Right cardiac atrium (tissue), 5 donors: ENCODE results near the gene CAMK4. TPM values are rescaled to one million over a fixed set of nuclear protein-coding genes. Genes with fewer than 3 reads are reported as not detected.

Source experiments
- ATAC-seq, 2 donors: fragments of 200-7000 bp; cut with Tn5 transposase; one replicate each; pipeline versions ENCODE4 v1.8.0 to v1.9.1; 2020; ENCODE audit warnings: moderate library complexity in 2 of 2, mild to moderate bottlenecking in 1 of 2
- DNase-seq, 3 donors: peaks; one replicate each; pipeline ENCODE4 v3.0.0-alpha.2; 2020
- H3K27ac ChIP-seq: one replicate; pipeline ENCODE4 v1.5.1; 2013; ENCODE audit warnings: mild to moderate bottlenecking, low read length, control low read depth, moderate library complexity
- H3K27me3 ChIP-seq: one replicate; pipeline ENCODE4 v1.6.1; 2013; ENCODE audit not compliant: control insufficient read depth, insufficient read depth
- H3K4me1 ChIP-seq: one replicate; pipeline ENCODE4 v1.6.1; 2013; ENCODE audit warnings: low read length; ENCODE audit not compliant: control insufficient read depth, insufficient read depth
- H3K4me3 ChIP-seq: one replicate; pipeline ENCODE4 v1.5.1; 2013; ENCODE audit warnings: low read length, control low read depth
- H3K9me3 ChIP-seq: one replicate; pipeline ENCODE4 v1.6.1; 2013; ENCODE audit warnings: low read length; ENCODE audit not compliant: control insufficient read depth
- WGBS: extraction: QIAGEN DNeasy Blood & Tissue Kit; methylation state at CpG from one replicate; pipeline ENCODE4 v1.1.7; 2013; 5-methylcytosine and 5-hydroxymethylcytosine counted together
- intact Hi-C, 4 donors: fragments of 100-400 bp; cut with DNase I; formaldehyde crosslinking; loops; one replicate each; pipeline versions ENCODE4 v1.11.0 to v1.14.0; 2022 to 2023
- long read RNA-seq, 4 donors: library from polyadenylated mRNA; unstranded; transcript quantifications; one replicate each; pipeline ENCODE4 v2.0.0, GENCODE V29; 2020 to 2021
- polyA plus RNA-seq: library from polyadenylated mRNA; stranded (reverse); fragments of 200-250 nt; gene quantifications from one replicate; pipeline ENCODE4 v1.2.3, GENCODE V29; 2013
- total RNA-seq, 4 donors: library from RNA; stranded (reverse); fragmentation: NEBNext Ultra II Directional; extraction: Animal tissue kit (Norgen Biotek cat#: 25700); gene quantifications; one replicate each; pipeline ENCODE4 v1.2.1, GENCODE V29; 2021
- donor health status: healthy with polysubstance abuse.
- donor health status: DM: no; HTN: yes; CAD: no.
- donor health status: DM: no; HTN: no; CAD: no.
- donor health status: DM: no; HTN: yes; CAD: no; lungs with severe emphysema.
- donor health status: DM: yes; HTN: yes; CAD: no.

CAMK4 gene
- total RNA-seq (under 1 TPM in 3 of 4 donors, not detected in 1; 0.56 to 0.66 (median 0.65) TPM), polyA plus RNA-seq (0.25 TPM)
- long read RNA-seq, donor 1, result 0 reads
- long read RNA-seq, donor 2, result 0 reads
- long read RNA-seq, donor 3, result 0 reads
- long read RNA-seq, donor 4, result 0 reads

DNA sequence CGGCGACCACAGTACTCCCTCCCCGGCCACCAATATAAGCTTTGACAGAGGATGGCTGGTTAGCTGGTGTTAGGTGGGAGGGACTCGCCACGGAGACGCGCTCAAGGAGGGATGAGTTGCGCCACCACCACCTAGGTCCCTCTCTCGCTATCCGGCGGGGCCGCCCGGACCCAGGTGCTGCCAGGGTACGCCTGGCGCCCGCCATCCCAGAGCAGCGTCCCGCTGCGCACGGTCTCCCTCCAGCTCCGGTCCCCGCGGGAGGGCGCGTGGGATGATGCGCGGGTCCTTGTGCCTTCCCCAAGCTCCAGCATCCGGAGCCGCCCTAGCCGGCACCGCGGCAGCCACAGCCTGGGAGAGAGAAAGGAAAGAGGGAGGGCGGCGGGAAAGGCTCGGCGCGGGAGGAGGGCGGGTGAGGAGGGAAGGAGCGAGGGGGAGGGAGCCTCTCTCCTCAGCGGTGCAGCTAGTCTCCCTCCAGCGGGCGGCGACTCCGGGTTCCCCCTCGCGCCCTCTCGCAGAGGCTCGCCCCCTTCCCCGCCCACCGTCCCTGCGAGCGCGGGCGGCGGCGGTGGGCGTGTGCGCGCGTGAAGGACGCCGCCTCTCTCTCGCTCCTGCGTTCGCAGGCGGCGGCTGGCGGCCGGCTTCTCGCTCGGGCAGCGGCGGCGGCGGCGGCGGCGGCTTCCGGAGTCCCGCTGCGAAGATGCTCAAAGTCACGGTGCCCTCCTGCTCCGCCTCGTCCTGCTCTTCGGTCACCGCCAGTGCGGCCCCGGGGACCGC is at the start of gene CAMK4:
Gene CAMK4 (plus strand): TSS at position 598 of the 774 bp plus-strand sequence. CDS start 100 bp downstream, at position 698.
- DNase-seq, result peak; percentile 54 to 85 (median 83)
- intact Hi-C loops, result no loop called here
- H3K27me3 ChIP-seq, result no peaks in the 10 kb centered on the region
- whole genome bisulfite sequencing, result under 1% methylated on average over 88 of the region's 89 CpGs
- no peaks in the 10 kb centered on the region for H3K9me3 ChIP-seq
- ATAC-seq, result peak; percentile 91 to 95
- peak within 1 kb of the TSS; percentile 33 for H3K4me3 ChIP-seq
- no peaks in the 10 kb centered on the region for H3K4me1 ChIP-seq
- H3K27ac ChIP-seq, result no peak within 1 kb of the TSS

DNA sequence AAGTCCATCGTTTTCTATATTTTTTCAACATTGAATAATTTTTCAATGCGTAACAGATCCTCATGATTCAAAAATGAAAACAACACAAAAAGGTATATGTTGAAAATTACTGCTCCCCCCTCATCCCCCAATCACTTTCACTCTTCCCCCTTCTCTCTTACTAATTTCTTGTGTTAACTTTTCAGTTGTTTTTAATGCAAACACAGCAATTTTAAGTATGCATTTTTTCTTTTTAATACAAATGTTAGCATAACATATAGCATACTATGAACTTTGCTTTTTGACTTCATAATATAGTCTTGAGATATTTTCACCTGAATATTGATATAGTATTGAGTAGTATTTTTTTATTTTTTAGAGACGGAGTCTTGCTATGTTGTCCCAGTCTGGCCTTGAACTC is 41.1 kb upstream of the CAMK4 start:
- no peak for DNase-seq
- ATAC-seq, result no peak
- Histone ChIP-seq H3K27me3 (no peaks in the 10 kb centered on the region), H3K4me1 (no peaks in the 10 kb centered on the region), H3K4me3 (no peak overlapping the region), H3K9me3 (no peaks in the 10 kb centered on the region), H3K27ac (no peak overlapping the region)
- WGBS, result 90% methylated on average over 3 of the region's 3 CpGs
- intact Hi-C loops, result no loop called here

DNA sequence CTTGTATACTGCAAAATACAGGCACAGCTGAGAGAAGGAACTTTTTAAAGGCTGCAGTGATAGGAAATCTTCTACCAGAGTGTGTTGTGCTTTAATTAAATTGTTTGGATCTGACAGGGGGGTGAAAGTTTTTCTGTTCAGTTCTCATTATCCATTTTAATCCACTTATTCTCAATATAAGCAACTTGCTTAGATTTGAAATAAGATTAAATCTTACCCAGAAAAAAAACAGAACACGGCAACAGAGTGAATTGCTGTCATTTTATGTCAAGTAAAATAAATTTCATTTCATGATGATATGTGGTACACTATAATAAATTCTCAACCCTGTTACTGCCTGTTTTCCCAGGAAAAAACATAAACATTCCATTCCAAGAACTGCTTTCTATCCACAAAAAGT is 37.1 kb upstream of the CAMK4 start:
- Histone ChIP-seq H3K4me1 (no peaks in the 10 kb centered on the region), H3K9me3 (no peaks in the 10 kb centered on the region), H3K27ac (no peak overlapping the region), H3K4me3 (no peak overlapping the region), H3K27me3 (no peaks in the 10 kb centered on the region)
- DNase-seq (no peak), ATAC-seq (no peak)
- intact Hi-C loops, result no loop called here
- WGBS, result 78% methylated on average over 1 of the region's 1 CpG

DNA sequence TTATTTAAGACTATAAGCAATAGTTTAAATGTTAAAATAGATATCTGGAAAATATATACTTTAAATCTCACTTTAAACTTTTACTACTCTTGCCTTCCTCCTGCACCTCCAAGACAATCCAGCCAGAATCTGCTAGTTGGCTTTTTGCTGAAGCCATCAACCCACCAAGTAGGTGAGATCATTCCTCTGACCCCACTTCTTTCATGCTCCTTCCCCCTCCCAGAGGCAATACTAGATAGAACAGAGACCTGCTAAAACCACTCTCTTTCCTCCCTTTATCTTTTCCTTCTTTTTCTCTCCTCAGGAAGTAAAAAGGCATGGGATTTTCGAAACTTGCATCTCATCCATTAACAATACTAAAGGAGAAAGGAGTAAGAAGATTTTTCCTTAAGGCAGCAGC is 30.1 kb upstream of the CAMK4 start:
- Histone ChIP-seq H3K9me3 (no peaks in the 10 kb centered on the region), H3K27me3 (no peaks in the 10 kb centered on the region), H3K27ac (no peak overlapping the region), H3K4me1 (no peaks in the 10 kb centered on the region), H3K4me3 (no peak overlapping the region)
- intact Hi-C loops, result no loop called here
- no peak for ATAC-seq
- no peak for DNase-seq
- WGBS, result 61% methylated on average over 1 of the region's 1 CpG

DNA sequence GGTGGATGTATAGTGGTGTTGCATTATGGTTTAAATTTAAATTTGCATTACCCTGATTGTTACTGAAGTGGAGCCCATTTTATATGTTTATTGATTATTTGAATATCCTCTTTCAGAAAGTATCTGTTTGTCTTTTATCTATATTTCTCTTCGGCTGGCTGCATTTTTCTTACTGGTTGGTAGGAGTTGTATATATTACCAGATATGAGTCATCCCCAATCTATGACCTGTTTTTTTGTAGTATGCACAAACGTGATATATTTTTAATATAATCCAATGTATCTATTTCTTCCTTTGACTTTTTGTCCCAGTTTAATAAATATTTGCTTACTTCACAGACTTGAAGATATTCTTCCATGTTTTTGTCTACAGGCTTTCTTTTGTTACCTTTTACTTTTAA is 29.3 kb upstream of the CAMK4 start:
- no peaks in the 10 kb centered on the region for H3K27me3 ChIP-seq
- intact Hi-C loops, result no loop called here
- H3K4me1 ChIP-seq, result no peaks in the 10 kb centered on the region
- ATAC-seq (no peak), DNase-seq (no peak)
- H3K4me3 ChIP-seq, result no peak overlapping the region
- no peak overlapping the region for H3K27ac ChIP-seq
- no peaks in the 10 kb centered on the region for H3K9me3 ChIP-seq
- WGBS, result 75% methylated on average over 2 of the region's 2 CpGs

DNA sequence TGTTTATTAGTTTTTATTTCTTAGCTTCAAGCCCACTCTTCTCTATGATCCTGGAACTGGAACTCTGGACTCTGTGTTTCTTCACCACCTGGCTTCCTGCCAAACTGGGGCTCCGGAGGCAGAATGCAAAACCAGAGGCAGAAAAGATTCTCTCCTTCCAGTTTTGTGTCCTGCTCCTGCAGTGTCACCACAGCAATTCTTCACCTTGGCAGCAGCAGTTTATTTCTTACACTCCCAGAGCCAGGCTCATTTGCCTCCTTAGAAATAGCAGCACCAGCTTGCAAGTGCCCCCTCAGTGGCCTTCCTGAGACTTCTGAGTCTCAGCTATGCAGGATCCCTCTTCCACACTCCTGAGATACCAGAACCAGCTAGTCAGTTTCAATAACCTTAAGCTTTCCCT is 26.7 kb upstream of the CAMK4 start:
- no peaks in the 10 kb centered on the region for H3K27me3 ChIP-seq
- H3K4me1 ChIP-seq, result no peaks in the 10 kb centered on the region
- no peaks in the 10 kb centered on the region for H3K9me3 ChIP-seq
- no peak overlapping the region for H3K4me3 ChIP-seq
- ATAC-seq (no peak), DNase-seq (peak in 2 of 3 donors; percentile 21 to 58)
- no peak overlapping the region for H3K27ac ChIP-seq
- intact Hi-C loops, result no loop called here
- WGBS, result 7% methylated on average over 1 of the region's 1 CpG

DNA sequence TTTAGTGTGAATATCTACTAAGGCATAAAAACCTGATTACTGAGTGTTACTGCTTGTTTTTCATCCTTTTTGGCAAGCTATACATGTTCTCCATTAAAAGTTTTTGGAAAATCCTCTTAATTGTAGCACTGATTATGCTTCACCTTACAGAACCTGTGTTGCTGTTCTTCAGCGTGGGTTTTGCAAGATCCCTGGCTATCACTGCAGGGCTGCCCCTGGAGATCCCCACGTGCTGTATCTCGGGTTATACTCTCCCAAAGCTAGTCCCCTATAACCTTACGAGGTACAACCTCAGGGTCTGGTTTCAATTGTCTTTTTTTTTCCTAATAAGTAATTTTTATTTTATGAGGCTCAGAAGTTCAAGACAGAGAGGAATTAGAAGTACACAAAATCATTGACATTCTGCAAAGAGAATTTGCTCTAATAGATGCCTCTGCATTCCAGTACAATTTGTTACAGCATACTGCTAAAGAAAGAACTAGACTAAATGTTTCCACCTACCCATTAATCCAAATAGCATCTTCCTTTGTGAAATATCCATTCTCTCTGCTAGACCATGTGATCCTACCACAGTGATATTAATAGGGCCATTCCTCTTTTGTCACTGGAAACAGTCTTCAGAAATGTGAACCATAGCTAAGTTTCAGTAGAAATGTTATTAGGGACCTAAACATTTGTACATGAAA is 25.8 kb upstream of the CAMK4 start:
- no peaks in the 10 kb centered on the region for H3K9me3 ChIP-seq
- no peak overlapping the region for H3K4me3 ChIP-seq
- no peaks in the 10 kb centered on the region for H3K27me3 ChIP-seq
- no peaks in the 10 kb centered on the region for H3K4me1 ChIP-seq
- no peak overlapping the region for H3K27ac ChIP-seq
- 66% methylated on average over 4 of the region's 4 CpGs for whole genome bisulfite sequencing
- ATAC-seq (no peak), DNase-seq (no peak)
- intact Hi-C loops, result no loop called here

DNA sequence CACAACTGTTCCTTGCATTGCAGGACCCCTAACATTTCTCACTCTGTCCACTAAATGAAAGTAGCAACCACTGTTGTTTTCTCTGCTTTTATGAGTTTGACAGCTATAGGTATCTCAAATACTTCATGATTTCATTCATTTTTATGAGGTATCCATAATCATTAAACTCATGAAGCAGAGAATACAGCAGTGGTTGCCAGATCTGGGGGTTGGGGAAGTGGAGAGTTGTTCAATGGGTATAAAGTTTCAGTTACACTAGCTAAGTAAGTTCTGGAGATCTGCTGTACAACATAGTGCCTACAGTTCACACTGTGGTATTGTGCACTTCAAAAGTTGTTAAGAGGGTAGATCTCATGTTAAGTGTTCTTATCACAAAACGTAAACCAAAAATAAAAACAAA is 23.4 kb upstream of the CAMK4 start:
- H3K27me3 ChIP-seq, result no peaks in the 10 kb centered on the region
- H3K4me3 ChIP-seq, result no peak overlapping the region
- DNase-seq (no peak), ATAC-seq (no peak)
- 56% methylated on average over 1 of the region's 1 CpG for WGBS
- H3K27ac ChIP-seq, result no peak overlapping the region
- intact Hi-C loops, result no loop called here
- no peaks in the 10 kb centered on the region for H3K9me3 ChIP-seq
- H3K4me1 ChIP-seq, result no peaks in the 10 kb centered on the region

DNA sequence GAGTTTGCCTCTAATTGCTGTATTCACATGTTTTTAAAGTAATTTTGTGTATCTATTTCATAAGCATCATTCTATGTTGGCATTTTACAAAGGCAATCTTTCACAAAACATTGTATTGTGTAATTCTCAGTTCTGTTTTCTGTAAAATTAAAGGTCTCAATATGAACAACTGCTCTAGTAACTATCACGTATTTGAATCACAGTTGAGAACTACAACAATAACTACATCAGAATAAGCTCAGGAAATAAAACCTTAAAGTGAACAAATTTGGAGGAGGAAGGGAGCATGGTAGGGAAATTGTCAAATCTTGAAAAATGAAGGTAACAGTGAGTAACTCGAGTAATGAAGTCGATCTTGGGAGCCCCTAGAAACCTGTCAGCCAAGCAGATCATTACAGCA is 22.5 kb upstream of the CAMK4 start:
- no peak overlapping the region for H3K27ac ChIP-seq
- no peak overlapping the region for H3K4me3 ChIP-seq
- ATAC-seq, result no peak
- DNase-seq, result no peak
- intact Hi-C loops, result no loop called here
- WGBS, result 72% methylated on average over 3 of the region's 3 CpGs
- H3K9me3 ChIP-seq, result no peaks in the 10 kb centered on the region
- H3K27me3 ChIP-seq, result no peaks in the 10 kb centered on the region
- no peaks in the 10 kb centered on the region for H3K4me1 ChIP-seq

DNA sequence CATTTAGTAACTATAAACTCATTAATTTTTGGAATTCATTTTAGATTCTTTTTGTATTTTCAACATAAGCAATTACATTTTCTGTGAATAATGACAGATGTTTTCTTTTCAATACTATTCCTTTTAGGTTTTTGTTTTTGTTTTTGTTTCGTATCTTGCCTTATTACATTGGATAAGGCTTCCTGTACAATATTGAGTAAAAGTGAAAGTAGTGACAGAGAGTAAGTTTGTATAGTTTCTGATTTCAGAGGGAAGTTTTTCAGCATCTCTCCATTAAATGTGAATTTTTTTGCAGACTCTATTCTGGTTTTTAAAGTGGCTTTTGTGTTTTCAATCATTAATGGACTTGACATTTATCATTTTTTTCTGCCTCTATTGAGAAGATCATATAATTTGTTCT is 12.8 kb upstream of the CAMK4 start:
- H3K4me1 ChIP-seq, result no peaks in the 10 kb centered on the region
- 38% methylated on average over 1 of the region's 1 CpG for WGBS
- ATAC-seq (no peak), DNase-seq (no peak)
- no peak overlapping the region for H3K27ac ChIP-seq
- H3K4me3 ChIP-seq, result no peak overlapping the region
- intact Hi-C loops, result no loop called here
- no peaks in the 10 kb centered on the region for H3K9me3 ChIP-seq
- no peaks in the 10 kb centered on the region for H3K27me3 ChIP-seq

DNA sequence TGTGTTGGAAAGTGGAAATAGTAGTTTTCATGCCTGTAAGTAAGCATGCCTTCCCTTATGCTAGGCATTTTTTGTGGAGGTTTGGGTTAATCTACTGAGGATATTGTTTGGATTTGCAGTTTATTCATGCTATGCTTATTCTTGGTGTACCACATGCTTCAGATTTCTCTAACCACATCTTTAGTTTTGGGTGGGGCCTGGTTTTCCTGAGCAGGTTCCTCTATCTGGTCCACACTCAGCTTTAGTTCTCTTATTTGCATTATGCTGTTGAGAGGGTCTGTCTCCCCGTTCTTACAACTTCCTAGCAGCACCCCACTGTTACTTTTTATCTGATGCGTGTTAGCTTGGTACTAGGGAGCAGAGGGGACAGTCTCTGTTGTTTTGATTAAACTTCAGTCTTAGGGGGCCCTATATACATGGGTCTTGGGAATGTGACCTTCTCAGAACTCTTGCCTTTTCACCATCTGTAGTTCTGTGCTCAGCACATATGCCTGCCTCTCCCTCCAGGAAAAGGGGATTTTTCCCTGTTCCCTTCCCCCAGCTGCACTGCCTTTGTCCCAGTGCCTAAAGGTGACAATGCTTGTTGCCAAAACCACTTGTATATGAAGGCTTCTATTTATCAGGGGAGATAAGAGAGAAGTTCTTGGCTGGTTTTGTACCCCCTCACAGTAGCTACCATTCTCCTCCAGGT is 10.0 kb upstream of the CAMK4 start:
- H3K27ac ChIP-seq, result no peak overlapping the region
- ATAC-seq (no peak), DNase-seq (no peak)
- H3K27me3 ChIP-seq, result no peaks in the 10 kb centered on the region
- intact Hi-C loops, result no loop called here
- no peaks in the 10 kb centered on the region for H3K9me3 ChIP-seq
- no peaks in the 10 kb centered on the region for H3K4me1 ChIP-seq
- 48% methylated on average over 2 of the region's 2 CpGs for WGBS
- H3K4me3 ChIP-seq, result no peak overlapping the region
